ENCODE results near the gene ZNF367.
"Not testable (repeated sequence)": the region's sequence is repeated elsewhere in the genome, so short reads cannot be mapped to it uniquely, and the experiment has no call there.

Gene ZNF367

GRCh38 chr9:96360976-96361375, 57.2 kb downstream of the ZNF367 start:
- DNase-seq, result no peak

- DNase-seq, result not testable (repeated sequence)
Observed at GRCh38 chr9:96360523-96360922, 57.6 kb downstream of the ZNF367 start.

GRCh38 chr9:96350866-96351265, 67.3 kb downstream of the ZNF367 start:
- DNase-seq, result no peak

- no peak for DNase-seq
Observed at GRCh38 chr9:96348261-96348660, 69.9 kb downstream of the ZNF367 start.

GRCh38 chr9:96345551-96345950, 72.6 kb downstream of the ZNF367 start:
- DNase-seq, result no peak

DNA sequence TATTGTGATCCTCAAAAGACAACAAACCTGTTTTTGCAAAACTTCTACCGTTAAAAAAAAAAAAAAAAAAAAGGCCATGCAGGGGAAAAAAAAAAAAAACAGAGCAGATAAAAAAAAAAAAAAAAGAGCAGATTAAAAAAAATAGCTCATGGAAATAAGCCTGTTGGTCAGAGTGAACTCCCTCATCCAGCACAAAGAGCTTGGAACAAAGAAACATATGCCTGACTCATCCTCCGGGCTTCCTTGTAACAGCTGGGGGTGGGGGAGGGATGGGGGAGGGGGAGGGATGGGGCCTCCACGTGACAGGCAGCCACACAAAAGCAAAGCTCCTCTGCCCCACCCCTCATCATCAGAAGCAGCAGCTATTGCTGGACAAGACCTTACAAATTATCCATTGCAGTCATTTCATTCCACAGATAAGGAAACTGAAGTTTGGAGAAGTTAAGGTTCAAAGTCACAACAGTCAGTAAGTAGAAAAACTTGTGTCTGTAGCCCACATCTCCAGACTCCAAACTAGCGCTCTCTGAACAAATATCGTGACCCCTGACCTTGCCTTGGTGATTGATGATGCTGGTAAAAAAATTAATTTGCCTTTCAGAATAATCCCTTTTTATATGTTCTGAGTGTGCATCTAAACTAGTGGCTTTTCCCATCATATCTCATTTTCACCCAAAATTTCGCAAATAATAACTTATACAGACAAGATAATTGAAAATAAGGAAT, 73.6 kb downstream of the ZNF367 start:
- no peak for DNase-seq

DNA sequence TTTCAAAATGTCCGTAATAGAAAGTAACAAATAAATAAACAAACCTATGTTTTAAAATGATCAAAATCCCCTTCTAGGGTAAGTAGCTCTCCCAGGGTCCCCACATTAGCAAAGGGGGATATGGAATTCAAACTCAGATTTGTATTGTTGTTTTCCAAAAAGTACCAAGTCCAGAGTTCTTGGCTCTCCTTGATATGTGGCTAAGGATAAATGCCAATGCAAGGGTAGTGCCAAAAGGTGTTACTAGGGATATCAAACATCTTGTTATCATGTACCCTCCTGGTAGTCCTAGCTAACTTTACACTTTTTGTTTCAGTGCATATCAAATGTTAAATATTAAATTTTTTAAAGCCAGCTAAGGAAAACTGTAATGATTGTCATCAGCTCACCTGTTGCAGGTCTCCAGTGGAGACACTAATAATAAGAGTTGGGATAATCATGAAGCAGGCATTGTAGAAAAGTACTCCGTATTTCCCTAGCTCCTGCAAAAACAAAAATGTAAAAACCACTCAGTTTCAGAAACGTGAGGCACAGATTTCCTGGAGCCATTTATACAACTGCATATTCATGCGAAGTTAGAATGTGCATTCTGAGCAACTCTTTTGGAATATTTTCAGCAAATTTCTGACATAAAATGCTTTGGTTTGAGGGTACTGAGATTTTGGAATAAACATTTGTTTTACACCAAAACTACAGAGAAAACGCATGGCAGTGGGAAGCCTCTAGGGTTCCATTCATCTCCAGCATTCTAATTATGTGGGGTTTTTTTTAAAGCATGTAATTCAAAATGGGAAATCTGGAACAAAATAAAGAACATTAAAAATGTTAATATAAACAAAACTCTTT, 74.4 kb downstream of the ZNF367 start:
- DNase-seq, result no peak

DNA sequence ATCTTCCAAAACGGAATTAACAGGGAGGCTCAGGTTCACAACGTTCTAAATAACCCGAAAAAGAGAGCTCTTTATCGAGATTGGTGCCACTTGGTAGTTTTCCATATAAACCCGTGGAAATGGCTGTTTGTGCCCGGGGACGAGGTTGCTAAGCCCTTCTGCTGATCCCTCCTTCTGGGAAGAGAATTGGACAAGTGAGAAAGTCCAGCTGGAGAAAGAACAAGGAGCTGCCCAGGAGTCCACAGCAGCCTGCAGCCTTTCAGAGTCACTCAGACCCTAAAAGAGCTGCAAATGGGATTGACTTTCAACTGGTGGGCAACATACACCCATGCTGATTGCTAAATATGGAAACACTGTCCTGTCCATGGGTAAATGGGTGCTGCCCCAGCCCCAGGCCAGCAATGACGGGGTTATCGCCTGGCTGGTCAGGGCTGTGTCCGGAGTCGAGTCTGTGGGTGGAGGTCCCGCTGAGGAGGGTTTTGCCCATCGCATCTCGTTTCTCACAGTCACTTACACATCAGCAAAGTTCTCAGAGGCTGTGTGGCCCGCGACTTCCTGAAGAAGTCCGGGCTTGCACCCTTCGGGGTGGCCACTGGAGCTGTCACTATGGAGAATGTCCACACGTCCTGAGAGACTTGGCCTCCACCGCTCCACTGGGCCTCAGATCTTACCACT, 75.5 kb downstream of the ZNF367 start:
- no peak for DNase-seq

- DNase-seq, result no peak
Observed at GRCh38 chr9:96340707-96341106, 77.5 kb downstream of the ZNF367 start.

GRCh38 chr9:96338299-96338698, 79.9 kb downstream of the ZNF367 start:
- DNase-seq, result no peak

All from T-helper 1 cell (primary cell).